ENCODE results near the gene RNF208.

The RNF208 gene

DNA sequence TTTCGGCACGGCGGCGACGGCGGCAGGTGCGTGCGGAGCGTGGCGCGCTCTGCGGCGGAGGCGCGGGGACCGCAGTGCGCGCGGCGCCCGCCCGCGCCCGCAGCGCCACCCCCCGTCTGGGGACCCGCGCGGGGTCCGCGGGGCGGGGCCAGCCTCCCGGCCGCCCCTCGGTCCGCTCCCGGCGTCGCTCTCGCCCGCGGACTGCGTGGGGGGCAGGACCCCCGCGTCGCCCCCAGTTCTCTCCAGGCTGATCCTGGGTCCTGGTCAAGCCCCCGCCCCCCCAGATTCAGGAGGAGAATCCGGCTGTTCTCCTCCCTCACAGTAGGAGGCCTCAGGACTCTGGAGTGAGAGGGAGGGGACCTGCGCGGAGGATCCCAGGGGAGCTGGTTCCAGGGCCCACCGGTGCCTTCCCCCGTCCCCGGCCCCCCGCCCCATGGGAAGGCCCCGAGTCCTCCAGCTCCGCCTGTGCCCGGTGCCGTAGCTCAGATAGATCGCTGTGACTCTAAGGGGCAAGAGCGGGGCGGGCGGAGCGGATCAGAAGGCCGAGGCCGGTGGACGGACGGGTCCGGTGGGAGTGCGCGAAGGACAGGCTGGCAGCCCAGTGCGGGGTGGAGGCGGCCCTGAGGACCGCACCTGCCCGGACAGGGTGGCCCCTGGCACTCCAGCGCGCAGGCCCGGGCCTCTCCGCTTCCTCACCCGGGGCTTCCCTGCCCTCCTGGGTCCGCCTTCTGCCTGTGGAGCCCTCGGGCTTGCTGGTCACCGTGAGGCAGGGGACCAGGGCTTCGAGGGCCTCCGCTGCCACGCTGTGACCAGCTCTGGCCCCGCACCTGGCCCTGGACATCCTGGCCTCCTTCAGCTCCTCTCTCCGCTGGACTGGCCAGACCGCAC, at the start of gene RNF208:
TSS of gene RNF208 (minus strand) at position 51 of the 888 bp plus-strand sequence. CDS start 1,028 bp downstream, outside the sequence.
- DNase-seq = no peak

- no peak for DNase-seq
These were observed 49.6 kb upstream of the RNF208 start for GRCh38 chr9:137271696-137272076.

- DNase-seq = no peak
These were observed 49.1 kb upstream of the RNF208 start for GRCh38 chr9:137270929-137271695.

DNA sequence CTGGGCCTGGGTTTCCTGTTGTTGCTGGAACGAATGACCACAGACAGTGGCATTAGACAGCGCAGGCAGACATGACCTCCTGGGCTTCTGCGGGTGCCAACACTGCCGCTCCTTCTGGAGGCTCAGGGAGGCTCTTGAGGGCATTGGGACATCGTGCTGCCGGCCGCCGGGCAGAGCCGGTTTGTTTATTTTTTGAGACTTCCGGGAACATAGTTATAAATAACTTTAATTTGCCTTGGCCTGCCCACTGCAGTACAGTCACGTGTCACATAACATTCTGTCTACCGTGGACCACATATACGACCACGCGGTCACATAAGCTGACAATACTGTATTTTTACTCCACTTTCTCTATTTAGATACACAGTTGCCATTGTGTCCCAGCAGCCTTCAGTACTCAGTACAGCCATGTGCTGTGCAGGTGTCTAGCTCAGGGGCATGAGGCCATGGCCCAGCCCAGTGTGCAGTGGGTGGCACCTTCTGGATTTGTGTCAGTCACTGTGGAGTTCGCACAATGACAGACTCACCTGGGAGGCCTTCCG, 47.3 kb upstream of the RNF208 start:
- DNase-seq = no peak

DNA sequence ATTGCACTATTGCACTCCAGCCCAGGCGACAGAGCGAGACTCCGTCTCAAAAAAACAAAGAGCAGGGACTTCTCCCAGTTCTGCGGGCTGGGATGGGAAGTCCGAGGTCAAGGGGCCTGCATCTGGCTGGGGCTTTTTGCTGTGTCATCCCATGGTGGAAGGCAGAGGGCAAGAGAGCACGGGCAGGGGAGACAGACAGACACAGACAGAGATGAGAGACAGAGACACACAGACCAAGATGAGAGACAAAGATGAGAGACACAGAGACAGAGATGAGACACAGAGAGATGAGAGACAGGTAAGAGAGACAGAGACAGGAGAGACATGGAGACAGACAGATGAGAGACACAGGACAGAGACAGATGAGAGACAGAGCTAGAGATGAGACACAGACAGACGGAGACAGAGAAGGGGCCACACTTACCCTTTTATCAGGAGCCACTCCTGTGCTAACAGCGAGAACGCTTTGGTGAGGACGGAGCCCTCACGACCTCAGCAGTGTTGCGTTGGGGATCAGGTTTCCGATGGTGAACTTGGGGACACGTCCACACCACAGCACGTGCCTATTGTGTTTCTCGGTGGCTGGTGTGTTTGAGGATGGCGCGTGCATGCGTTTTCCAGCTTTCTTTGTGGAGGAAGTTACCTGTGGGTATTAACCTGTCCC, 46.6 kb upstream of the RNF208 start:
- DNase-seq = no peak

GRCh38 chr9:137267933-137268355, 45.9 kb upstream of the RNF208 start:
- no peak for DNase-seq

DNA sequence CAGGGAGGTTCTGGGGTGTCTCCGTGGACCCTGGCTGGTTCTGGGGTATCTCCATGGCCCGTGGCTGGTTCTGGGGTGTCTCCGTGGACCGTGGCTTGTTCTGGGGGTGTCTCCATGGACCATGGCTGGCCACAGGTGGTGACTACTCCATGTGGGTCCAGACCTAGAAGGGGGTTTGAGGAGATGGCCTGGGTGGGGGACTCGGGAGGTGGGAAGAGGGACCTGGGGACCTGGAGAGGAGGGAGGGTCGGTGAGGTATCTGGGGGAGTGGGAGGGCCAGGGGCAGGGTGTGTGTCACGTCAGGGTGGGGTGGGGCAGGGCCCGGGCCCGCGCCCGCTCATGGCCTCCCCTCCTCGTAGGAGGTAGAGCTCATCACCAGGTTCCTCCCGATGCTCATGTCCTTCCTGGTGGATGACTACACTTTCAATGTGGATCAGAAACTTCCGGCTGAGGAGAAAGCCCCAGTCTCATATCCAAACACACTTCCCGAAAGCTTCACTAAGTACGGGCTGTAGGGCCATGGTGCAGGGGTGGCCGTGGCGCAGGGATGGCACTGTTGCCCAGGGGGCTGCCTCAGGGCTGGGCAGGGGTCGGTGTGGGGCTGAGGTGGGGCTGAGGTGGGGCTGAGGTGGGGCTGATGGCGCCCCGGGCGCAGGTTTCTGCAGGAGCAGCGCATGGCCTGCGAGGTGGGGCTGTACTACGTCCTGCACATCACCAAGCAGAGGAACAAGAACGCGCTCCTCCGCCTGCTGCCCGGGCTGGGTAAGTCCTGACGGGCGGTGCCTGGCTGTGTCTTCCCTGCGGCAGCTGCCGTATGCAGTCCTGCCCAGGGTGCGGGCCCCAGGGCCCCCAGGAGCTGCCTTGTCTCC, 44.8 kb upstream of the RNF208 start:
- no peak for DNase-seq

DNA sequence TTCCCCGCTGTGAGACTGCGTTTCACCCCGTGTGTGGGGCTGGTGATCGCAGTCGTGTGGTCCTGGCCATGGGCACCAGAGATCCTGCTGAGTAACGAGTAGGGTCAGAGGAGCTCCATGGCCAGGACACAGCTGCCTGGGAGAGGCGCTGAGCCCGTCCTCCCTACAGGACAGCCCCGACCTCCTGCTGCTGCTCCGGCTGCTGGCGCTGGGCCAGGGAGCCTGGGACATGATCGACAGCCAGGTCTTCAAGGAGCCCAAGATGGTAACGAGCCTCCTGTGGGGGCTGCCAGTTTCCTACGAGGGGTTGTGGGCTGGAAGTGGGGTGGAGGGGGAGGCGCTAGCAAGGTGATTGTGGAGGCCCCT, 44.1 kb upstream of the RNF208 start:
- no peak for DNase-seq

DNA sequence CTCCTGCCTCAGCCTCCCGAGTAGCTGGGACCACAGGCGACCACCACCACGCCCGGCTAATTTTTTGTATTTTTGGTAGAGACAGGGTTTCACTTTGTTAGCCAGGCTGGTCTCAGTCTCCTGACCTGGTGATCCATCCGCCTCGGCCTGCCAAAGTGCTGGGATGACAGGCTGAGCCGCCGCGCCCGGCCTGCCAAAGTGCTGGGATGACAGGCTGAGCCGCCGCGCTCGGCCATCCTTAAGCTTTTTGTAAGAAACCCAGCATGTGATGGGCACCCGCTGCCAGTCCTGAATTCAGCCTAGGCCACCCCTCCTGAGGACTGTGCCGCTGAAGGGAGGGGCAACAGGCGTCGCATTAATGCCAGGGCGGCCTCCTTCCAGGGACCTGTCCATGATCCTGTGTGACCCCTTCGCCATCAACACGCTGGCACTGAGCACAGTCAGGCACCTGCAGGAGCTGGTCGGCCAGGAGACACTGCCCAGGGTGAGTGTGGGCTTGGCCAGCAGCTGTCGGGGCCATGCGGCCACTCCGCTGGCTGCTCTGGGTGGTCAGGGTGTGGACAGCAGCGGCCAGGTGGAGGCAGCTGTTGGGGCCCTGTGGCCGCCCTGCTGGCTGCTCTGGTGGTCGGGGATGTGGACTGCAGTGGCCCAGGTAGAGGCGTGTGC, 43.6 kb upstream of the RNF208 start:
- DNase-seq = no peak

DNA sequence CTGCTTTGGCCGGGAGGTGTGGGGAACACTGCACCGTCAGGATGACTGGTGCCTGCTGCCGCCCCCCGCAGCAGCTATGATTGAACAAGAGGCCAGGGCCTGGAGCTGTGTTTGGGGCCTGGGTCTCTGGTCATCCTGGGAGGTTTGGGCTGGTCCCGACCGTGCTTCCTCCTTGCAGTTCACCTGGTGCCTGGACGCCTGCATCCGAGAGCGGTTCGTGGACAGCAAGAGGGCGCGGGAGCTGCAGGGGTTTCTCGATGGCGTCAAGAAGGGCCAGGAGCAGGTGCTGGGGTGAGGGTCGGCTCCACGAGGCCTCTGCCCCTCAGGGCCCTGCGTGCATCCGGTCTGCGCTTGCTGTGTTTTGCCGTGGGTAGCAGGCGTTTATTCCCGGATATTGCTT, 42.0 kb upstream of the RNF208 start:
- DNase-seq = no peak

- no peak for DNase-seq
These were observed 41.5 kb upstream of the RNF208 start for GRCh38 chr9:137263506-137263905.

DNA sequence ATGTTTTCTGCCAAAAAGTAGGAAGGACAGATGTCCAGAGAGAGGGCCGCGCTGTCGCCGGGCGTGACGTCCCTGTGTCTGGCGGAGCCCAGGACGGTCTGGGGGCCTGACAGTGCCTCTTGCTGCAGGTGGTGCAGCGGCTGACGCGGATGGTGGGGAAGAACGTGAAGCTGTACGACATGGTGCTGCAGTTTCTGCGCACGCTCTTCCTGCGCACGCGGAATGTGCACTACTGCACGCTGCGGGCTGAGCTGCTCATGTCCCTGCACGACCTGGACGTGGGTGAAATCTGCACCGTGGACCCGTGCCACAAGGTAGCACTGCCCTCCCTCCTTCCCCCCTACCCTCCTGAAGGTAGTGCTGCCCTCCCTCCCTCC, 40.9 kb upstream of the RNF208 start:
- no peak for DNase-seq

- DNase-seq = peak; percentile 5
These were observed 40.3 kb upstream of the RNF208 start for GRCh38 chr9:137262173-137262908.

- no peak for DNase-seq
These were observed 34.8 kb upstream of the RNF208 start for GRCh38 chr9:137256856-137257255.

DNA sequence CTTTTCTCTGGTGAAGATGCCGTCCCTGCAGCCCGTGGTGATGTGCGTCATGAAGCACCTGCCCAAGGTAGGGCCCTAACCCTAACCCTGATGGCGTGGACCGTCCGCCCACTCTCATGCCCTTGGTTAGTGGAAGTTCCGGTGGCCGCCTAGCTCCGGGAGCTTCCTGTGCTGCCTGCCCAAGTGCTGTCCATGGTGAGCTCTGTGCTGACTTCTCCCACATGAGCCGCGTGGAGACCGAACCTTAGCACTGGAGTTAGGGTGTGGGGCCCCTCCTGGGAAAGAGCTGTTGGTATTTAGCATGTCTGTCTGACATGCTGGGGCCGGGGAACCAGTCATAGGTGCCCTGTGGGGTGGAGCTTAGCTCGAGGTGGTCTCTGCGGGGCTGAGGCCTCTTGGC, 34.3 kb upstream of the RNF208 start:
- no peak for DNase-seq

DNA sequence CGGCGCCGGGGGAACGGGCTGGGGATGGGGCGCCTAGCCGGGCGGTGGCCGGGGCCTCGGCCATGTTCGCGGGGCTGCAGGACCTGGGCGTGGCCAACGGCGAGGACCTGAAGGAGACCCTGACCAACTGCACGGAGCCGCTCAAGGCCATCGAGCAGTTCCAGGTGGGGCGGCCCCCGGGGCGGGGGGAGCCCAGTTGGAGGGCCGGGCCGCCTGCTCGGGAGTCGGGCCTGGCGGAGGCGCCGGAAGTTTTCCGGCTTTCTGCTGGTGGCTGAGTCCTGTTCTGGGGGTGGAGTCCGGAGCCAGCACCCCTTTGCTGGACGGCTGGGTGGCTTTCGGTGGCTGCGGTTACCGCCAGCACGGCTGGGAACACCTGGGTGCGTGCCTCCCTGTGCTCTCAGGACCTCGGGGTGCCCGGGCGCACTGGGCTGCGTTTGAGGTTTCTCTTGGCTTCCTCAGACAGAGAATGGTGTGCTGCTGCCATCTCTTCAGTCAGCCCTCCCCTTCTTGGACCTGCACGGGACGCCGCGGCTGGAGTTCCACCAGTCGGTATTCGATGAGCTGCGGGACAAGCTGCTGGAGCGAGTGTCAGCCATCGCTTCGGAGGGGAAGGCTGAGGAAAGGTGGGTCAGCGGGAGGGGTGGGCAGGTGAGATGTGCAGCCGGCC, 33.5 kb upstream of the RNF208 start:
- DNase-seq = no peak

GRCh38 chr9:137254624-137255447, 32.8 kb upstream of the RNF208 start, which contains the start of gene NELFB:
Gene NELFB (plus strand): TSS chr9:137255327.
- DNase-seq = peak; percentile 52

DNA sequence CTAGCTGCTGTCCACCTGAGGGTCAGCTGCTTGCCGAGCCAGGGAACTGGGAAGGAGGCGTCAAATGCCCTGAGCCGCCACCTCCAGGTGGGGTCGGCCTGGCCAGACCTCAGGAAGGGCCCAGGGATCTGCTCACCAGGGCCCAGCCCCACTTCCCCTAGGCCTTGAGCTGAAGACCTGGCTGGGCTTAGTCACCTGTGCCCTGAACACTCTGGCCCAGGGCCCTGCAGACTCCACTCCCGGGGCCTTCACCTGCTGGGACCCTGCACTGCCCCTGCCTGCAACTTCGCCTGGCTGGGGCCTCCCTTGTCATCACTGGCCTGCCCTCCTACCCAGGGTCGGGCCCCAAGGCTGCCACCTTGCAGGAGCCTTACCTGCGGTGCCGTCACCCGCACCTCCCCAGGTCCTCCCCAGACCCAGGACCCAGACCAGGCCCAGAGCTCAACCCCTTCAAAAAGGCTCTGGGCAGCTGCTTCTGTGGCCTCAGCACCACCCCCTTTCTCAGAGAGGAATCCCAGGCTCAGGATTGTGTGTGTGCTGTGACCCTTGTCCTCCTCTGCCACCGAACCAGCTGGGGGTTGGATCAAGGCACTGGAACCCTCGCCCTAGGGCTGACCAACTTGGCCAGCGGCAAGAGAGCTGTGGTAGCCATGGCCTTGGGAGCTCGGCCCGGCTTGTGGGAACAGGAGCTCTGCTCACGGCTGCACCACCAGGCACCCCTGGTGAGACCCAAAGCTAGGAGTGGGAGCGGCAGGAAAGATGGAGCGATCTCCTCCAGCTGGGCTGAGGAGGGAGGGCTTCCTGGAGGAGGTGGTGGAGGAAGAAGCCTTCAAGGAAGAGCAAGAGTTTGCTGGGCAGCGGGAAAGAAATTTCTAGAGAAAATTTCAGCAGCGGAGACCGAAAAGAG, 31.9 kb upstream of the RNF208 start:
- no peak for DNase-seq
